HEK293 (cell line): ENCODE data around the gene C12orf56.

ENCODE experiments used
- IKZF3 ChIP-seq: fragments of 450-650 bp; IDR thresholded peaks from 2 replicates; pipeline ENCODE4 v1.5.0; 2018; ENCODE audit warnings: missing biosample characterization, mild to moderate bottlenecking, missing genetic modification characterization, moderate library complexity
- SCRT1 ChIP-seq: fragments of 450-650 bp; formaldehyde crosslinking; IDR thresholded peaks from 2 replicates; pipeline ENCODE4 v1.5.1; 2016; ENCODE audit warnings: missing biosample characterization, missing genetic modification characterization, borderline replicate concordance
- YY2 ChIP-seq: fragments of 450-650 bp; formaldehyde crosslinking; IDR thresholded peaks from 2 replicates; pipeline ENCODE4 v1.5.1; 2016; ENCODE audit warnings: missing biosample characterization, missing genetic modification characterization
- ZNF223 ChIP-seq: fragments of 450-650 bp; formaldehyde crosslinking; IDR thresholded peaks from 2 replicates; pipeline ENCODE4 v1.5.1; 2016; ENCODE audit warnings: missing biosample characterization, missing genetic modification characterization
- ZNF24 ChIP-seq: fragments of 450-650 bp; formaldehyde crosslinking; IDR thresholded peaks from 2 replicates; pipeline ENCODE4 v1.5.1; 2016; ENCODE audit warnings: missing biosample characterization, missing genetic modification characterization
- ZNF549 ChIP-seq: fragments of 450-650 bp; IDR thresholded peaks from 2 replicates; pipeline ENCODE4 v1.5.1; 2018; ENCODE audit warnings: missing biosample characterization, missing genetic modification characterization, mild to moderate bottlenecking, inconsistent platforms, moderate library complexity
- ZNF624 ChIP-seq: fragments of 450-650 bp; formaldehyde crosslinking; IDR thresholded peaks from 2 replicates; pipeline ENCODE4 v1.5.1; 2017; ENCODE audit warnings: missing biosample characterization, missing genetic modification characterization
- TF ChIP-seq, protein P1 (sequence below): fragments of 450-650 bp; formaldehyde crosslinking; IDR thresholded peaks from 2 replicates; pipeline ENCODE4 v1.5.1; 2016; ENCODE audit warnings: missing biosample characterization, missing genetic modification characterization
- TF ChIP-seq, protein P2 (sequence below): fragments of 450-650 bp; formaldehyde crosslinking; IDR thresholded peaks from 2 replicates; pipeline ENCODE4 v1.5.1; 2016; ENCODE audit warnings: missing biosample characterization, missing genetic modification characterization
- TF ChIP-seq, protein P3 (sequence below): fragments of 450-650 bp; formaldehyde crosslinking; IDR thresholded peaks from 2 replicates; pipeline ENCODE4 v1.5.1; 2016; ENCODE audit warnings: missing biosample characterization, missing genetic modification characterization

DNA sequence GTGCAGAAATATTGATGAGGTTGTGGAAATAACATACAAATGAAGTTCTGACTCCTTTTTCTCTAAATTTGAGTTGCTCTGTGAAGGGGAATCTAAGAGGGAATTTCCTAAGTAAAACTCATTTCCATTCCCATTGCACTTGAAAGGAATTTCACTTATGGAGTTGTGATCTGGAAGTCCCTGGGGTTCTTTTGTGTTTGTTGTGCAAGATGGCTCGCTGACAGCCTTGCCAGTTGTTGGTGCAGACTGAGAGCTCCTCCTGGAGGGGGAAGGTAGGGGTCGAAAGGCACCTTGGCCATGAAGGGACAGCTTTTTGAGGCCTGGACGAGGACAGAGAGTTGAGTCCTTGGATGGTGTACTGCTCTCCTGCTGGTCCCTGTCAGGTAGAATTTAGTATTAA is 72.0 kb downstream of the C12orf56 start:
- TF ChIP-seq ZNF223 (tag by site-specific recombination) (no peak), YY2 (tag by site-specific recombination) (no peak), SCRT1 (tag by site-specific recombination) (no peak), ZNF624 (tag by site-specific recombination) (no peak), ZNF549 (no peak), ZNF24 (tag by site-specific recombination) (no peak), IKZF3 (no peak)
- TF ChIP-seq, protein P1, sequence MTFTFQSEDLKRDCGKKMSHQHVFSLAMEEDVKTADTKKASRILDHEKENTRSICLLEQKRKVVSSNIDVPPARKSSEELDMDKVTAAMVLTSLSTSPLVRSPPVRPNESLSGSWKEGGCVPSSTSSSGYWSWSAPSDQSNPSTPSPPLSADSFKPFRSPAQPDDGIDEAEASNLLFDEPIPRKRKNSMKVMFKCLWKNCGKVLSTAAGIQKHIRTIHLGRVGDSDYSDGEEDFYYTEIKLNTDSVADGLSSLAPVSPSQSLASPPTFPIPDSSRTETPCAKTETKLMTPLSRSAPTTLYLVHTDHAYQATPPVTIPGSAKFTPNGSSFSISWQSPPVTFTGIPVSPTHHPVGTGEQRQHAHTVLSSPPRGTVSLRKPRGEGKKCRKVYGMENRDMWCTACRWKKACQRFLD (tag by site-specific recombination) = no peak
- TF ChIP-seq, protein P2, sequence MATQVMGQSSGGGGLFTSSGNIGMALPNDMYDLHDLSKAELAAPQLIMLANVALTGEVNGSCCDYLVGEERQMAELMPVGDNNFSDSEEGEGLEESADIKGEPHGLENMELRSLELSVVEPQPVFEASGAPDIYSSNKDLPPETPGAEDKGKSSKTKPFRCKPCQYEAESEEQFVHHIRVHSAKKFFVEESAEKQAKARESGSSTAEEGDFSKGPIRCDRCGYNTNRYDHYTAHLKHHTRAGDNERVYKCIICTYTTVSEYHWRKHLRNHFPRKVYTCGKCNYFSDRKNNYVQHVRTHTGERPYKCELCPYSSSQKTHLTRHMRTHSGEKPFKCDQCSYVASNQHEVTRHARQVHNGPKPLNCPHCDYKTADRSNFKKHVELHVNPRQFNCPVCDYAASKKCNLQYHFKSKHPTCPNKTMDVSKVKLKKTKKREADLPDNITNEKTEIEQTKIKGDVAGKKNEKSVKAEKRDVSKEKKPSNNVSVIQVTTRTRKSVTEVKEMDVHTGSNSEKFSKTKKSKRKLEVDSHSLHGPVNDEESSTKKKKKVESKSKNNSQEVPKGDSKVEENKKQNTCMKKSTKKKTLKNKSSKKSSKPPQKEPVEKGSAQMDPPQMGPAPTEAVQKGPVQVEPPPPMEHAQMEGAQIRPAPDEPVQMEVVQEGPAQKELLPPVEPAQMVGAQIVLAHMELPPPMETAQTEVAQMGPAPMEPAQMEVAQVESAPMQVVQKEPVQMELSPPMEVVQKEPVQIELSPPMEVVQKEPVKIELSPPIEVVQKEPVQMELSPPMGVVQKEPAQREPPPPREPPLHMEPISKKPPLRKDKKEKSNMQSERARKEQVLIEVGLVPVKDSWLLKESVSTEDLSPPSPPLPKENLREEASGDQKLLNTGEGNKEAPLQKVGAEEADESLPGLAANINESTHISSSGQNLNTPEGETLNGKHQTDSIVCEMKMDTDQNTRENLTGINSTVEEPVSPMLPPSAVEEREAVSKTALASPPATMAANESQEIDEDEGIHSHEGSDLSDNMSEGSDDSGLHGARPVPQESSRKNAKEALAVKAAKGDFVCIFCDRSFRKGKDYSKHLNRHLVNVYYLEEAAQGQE (tag by site-specific recombination) = no peak
- TF ChIP-seq, protein P3, sequence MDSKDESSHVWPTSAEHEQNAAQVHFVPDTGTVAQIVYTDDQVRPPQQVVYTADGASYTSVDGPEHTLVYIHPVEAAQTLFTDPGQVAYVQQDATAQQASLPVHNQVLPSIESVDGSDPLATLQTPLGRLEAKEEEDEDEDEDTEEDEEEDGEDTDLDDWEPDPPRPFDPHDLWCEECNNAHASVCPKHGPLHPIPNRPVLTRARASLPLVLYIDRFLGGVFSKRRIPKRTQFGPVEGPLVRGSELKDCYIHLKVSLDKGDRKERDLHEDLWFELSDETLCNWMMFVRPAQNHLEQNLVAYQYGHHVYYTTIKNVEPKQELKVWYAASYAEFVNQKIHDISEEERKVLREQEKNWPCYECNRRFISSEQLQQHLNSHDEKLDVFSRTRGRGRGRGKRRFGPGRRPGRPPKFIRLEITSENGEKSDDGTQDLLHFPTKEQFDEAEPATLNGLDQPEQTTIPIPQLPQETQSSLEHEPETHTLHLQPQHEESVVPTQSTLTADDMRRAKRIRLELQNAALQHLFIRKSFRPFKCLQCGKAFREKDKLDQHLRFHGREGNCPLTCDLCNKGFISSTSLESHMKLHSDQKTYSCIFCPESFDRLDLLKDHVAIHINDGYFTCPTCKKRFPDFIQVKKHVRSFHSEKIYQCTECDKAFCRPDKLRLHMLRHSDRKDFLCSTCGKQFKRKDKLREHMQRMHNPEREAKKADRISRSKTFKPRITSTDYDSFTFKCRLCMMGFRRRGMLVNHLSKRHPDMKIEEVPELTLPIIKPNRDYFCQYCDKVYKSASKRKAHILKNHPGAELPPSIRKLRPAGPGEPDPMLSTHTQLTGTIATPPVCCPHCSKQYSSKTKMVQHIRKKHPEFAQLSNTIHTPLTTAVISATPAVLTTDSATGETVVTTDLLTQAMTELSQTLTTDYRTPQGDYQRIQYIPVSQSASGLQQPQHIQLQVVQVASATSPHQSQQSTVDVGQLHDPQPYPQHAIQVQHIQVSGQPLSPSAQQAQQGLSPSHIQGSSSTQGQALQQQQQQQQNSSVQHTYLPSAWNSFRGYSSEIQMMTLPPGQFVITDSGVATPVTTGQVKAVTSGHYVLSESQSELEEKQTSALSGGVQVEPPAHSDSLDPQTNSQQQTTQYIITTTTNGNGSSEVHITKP (tag by site-specific recombination) = no peak
